Central memory CD8-positive, alpha-beta T cell (primary cell): ENCODE measurements around the gene CNPPD1.

ENCODE experiments used
- ATAC-seq: fragments of 150-1000 bp; cut with Tn5 transposase; replicated peaks from 2 replicates; pipeline ENCODE4 v1.10.0; 2022; ENCODE audit warnings: mild to moderate bottlenecking, moderate FRiP score, moderate number of reproducible peaks; ENCODE audit not compliant: poor library complexity, severe bottlenecking; ENCODE audit errors: extremely low read depth
- DNase-seq, 2 donors: peaks; one replicate each; pipeline ENCODE4 v3.0.0; 2021; ENCODE audit warnings: low spot score in 2 of 2
- H3K27ac Mint-ChIP-seq: one replicate; pipeline ENCODE4 v1.8.0; 2022; ENCODE audit warnings: low read depth, mild to moderate bottlenecking, moderate library complexity, mixed read lengths
- H3K27me3 Mint-ChIP-seq: one replicate; pipeline ENCODE4 v1.8.0; 2022; ENCODE audit warnings: mixed read lengths
- H3K36me3 Mint-ChIP-seq: one replicate; pipeline ENCODE4 v1.8.0; 2022; ENCODE audit warnings: mild to moderate bottlenecking, moderate library complexity, mixed read lengths; ENCODE audit not compliant: insufficient read depth
- H3K4me1 Mint-ChIP-seq: one replicate; pipeline ENCODE4 v1.8.0; 2022; ENCODE audit warnings: mixed read lengths
- H3K4me3 Mint-ChIP-seq: one replicate; pipeline ENCODE4 v1.8.0; 2022; ENCODE audit warnings: mild to moderate bottlenecking, moderate library complexity, mixed read lengths
- H3K9me3 Mint-ChIP-seq: one replicate; pipeline ENCODE4 v1.8.0; 2022; ENCODE audit warnings: mixed read lengths

The CNPPD1 gene

GRCh38 chr2:219176818-219177551 is at the start of gene CNPPD1:
TSS of gene CNPPD1 (minus strand) at chr2:219176925. CDS start at chr2:219176828, 97 bp downstream.
- ATAC-seq (peak; percentile 84), DNase-seq (peak; percentile 73 to 83)
- Mint-ChIP-seq H3K36me3 (peaks cover 50% of the 10 kb centered on the region), H3K27me3 (no peaks in the 10 kb centered on the region), H3K27ac (peak within 1 kb of the TSS; percentile 99), H3K4me3 (peak within 1 kb of the TSS; percentile 79), H3K4me1 (peaks cover 65% of the 10 kb centered on the region), H3K9me3 (no peaks in the 10 kb centered on the region)

DNA sequence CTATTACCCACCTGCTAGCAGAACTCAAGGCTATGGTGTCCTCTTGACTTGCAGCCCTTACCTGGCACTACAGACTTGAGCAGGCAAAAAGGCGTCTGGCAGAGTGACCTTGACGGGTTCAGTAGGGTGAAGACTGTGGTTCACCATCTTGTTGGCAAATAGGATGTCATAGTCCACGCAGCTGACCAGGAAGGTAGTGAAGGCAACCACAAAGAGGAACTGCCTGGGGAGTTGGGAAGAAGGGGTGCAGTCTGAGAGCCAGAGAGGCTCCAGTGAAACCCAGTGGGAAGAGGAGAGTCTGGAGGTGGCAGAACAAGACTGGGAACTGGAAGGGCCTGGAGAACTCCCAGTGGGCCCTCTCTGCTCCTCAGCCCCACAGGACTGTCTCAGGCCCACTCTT is 48.6 kb upstream of the CNPPD1 start:
- Mint-ChIP-seq H3K4me3 (no peak overlapping the region), H3K27ac (peak overlapping the region; percentile 13), H3K36me3 (peaks cover 43% of the 10 kb centered on the region), H3K27me3 (no peaks in the 10 kb centered on the region), H3K9me3 (no peaks in the 10 kb centered on the region), H3K4me1 (peaks cover 50% of the 10 kb centered on the region)
- DNase-seq (no peak), ATAC-seq (no peak)

- no peaks in the 10 kb centered on the region for H3K9me3 Mint-ChIP-seq
- no peak overlapping the region for H3K27ac Mint-ChIP-seq
- peaks cover 41% of the 10 kb centered on the region for H3K36me3 Mint-ChIP-seq
- no peak overlapping the region for H3K4me3 Mint-ChIP-seq
- peaks cover 39% of the 10 kb centered on the region for H3K4me1 Mint-ChIP-seq
- DNase-seq (no peak), ATAC-seq (no peak)
- no peaks in the 10 kb centered on the region for H3K27me3 Mint-ChIP-seq
These were observed 47.3 kb upstream of the CNPPD1 start for GRCh38 chr2:219223831-219224610.

DNA sequence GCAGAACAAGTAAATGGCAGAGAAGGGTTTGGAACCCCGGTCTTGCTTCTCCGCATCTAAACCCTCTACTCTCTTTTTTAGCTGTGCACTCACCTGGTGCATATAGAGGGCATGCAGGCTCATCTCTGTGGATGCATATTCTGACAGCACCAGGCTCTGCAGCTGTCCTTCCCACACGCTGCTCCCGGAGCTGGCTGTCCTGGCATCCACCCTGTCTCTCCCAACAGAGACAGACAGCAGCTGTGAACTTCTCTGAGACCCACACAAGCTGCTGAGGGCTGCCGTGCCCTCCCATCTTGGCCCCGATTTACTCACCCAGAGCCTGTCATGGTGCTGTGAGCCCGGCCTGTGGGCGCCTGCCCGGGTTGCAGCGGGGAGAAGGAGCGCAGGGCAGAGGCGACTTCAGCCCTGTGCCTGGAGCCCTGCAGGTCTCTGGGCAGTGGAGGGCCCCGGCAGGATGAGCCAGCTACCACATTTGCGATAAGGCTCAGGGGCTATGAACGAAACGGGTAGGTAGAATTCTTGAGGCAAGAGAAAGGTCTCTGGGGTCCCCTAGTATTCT is 45.3 kb upstream of the CNPPD1 start:
- H3K27me3 Mint-ChIP-seq: no peaks in the 10 kb centered on the region
- H3K9me3 Mint-ChIP-seq: no peaks in the 10 kb centered on the region
- H3K4me3 Mint-ChIP-seq: no peak overlapping the region
- H3K36me3 Mint-ChIP-seq: peaks cover 41% of the 10 kb centered on the region
- H3K27ac Mint-ChIP-seq: no peak overlapping the region
- no peak for ATAC-seq
- peaks cover 29% of the 10 kb centered on the region for H3K4me1 Mint-ChIP-seq
- DNase-seq: no peak

DNA sequence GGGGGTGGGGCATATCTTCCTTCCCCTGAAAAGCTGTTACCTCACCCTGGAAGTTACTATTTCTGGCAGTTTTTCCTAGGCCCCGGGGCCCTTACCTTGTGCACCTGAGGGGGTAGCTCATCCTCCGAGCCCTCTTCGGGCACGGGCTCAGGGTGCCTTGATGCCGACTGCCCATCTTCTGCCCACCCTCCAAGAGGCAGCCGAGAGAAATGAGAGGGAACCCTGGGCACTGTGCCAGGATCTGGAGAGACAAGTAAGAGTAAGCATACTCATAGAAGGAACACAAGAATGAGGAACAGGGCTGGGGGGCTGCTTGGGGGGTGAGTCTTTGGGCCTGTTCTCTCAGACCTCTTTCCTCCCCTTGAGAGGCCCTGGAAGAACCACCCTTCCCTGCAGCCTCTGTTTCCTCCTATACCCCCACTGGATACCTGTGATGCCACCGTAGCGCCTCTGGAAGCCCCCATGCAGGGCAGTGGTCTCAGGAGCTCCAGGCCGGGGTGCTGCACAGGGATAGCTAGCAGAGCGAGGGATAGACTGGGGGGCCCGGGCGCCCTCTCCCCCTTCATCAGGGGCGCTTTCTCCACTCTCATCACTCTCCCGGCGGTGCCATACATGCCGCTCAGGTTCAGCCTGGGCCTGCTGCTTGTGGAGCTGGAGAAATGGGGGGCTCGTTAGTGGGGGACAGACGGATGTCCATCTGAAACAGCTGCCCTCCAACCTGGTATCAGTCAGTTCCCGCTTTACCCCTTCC is 44.1 kb upstream of the CNPPD1 start:
- no peaks in the 10 kb centered on the region for H3K27me3 Mint-ChIP-seq
- peaks cover 23% of the 10 kb centered on the region for H3K4me1 Mint-ChIP-seq

DNA sequence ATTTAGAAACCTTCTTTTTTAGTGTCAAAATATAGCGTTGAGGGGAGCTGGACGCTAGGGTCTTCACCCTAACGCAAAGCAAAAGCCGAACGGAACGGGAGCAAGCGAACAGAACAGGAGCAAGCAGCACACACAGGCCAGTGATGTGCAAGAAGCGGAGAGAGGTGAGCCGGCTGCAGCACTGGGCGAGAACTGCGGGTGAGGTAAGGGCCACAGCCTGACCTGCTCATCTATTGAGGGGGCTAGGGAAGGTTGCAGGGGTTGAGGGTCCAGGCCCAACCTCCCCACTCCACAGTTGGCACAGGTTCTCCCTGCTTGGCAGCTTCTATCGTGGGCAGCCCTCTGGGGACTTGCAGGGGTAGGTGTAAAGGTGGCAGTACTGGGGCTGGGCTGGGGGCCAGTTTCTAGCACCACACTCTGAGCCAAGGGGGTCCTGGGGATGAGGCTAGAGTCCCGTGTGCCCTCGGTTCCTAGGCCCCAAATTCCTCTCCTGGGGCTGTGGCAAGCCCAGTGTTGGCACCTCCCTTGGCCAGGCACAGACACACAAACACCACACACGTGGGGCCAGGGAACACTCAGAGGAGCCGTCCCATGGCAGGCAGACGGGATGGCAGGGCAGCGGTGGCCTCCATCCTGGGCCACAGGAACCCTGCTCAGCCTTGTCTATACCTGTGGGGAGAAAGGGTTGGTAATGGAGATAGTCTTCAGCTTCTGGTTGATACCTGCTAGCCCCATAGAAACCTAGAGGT is 43.2 kb upstream of the CNPPD1 start:
- Mint-ChIP-seq H3K27ac (no peak overlapping the region), H3K4me1 (peaks cover 16% of the 10 kb centered on the region), H3K36me3 (peaks cover 36% of the 10 kb centered on the region), H3K4me3 (no peak overlapping the region), H3K9me3 (no peaks in the 10 kb centered on the region), H3K27me3 (no peaks in the 10 kb centered on the region)
- ATAC-seq (no peak), DNase-seq (no peak)

More for the DNA sequence above, 44.1 kb upstream of the CNPPD1 start:
- Mint-ChIP-seq H3K9me3 (no peaks in the 10 kb centered on the region), H3K36me3 (peaks cover 39% of the 10 kb centered on the region), H3K4me3 (no peak overlapping the region), H3K27ac (no peak overlapping the region)
- ATAC-seq (no peak), DNase-seq (no peak)

DNA sequence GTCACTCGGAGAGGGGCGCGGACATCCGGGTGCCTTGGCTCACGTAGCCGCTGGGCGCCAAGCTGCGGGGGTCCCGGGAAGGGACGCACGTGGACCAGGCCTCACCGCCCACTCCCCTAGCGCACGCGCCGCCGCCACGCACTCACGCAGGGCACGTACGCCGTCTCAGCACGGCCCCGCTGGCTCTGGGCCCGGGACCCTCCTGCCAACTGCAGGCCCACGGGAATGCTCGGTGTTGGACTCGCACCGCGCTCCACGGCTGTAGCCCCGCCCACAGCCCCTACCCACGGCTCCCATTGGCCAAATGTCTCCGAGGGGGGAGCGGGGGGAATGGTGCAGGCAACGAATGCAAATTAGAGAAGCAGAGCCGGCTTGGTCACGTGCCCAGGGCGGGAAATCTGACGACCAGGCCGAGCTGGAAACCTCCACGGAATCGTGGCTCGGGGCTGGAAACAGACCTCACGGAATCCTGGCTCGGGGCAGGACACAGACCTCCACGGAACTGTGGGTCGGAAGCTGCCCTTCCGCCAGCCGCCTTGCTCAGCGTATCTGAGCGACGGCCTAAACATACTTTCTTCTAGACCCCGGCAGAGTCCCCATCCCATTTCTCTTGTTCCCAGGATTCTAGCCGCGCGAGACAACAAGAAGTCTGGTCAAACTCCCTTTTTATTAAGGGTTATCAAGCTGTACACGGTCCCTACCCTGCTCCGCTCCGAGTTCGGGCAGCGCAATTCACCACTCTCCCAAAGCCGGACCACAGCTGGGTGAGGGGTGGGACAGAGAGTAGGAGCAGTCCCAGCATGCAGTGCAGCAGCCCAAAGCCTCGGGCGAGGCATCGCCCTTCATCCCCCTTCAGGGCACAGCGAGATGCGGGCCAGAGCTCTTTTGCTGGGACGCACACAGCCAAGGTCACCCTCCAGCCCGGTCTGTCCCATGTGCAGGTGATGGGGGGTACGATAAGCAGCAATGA is 42.3 kb upstream of the CNPPD1 start, which contains the start of gene ABCB6:
ABCB6 (minus strand) TSS at position 227 of the 970 bp plus-strand sequence. CDS start 285 bp downstream, outside the sequence.
- H3K27ac Mint-ChIP-seq: peak within 1 kb of the TSS; percentile 83
- peak; percentile 63 for ATAC-seq
- H3K4me3 Mint-ChIP-seq: peak within 1 kb of the TSS; percentile 79
- H3K27me3 Mint-ChIP-seq: no peaks in the 10 kb centered on the region
- H3K9me3 Mint-ChIP-seq: no peaks in the 10 kb centered on the region
- peaks cover 37% of the 10 kb centered on the region for H3K36me3 Mint-ChIP-seq
- DNase-seq: peak; percentile 60 to 63
- peaks cover 13% of the 10 kb centered on the region for H3K4me1 Mint-ChIP-seq

DNA sequence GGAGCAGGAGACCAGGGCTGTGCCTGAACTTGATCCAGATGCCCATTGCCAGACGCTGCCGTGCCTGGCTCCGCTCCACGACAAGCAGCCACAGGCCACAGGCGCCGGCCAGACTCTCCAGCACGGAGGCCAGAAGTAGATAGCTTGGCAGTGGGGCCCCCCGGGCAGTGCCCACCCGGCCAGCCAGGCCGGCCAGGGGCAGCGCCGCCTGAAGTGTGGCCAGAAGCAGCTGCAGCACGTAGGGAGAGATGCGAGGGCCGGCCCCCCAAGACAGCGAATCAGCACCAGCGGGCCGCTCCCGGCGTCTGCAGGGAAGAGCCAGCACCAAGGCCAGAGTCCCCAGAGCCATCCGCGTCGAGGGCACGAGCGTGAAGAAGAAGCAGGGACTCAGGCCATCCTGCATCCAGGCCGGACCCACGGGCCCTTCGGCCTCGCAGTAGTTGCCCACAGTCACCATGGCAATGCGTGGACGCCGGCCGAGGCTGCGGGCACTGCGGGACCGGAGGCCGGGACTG is 41.5 kb upstream of the CNPPD1 start:
- Mint-ChIP-seq H3K4me1 (peaks cover 13% of the 10 kb centered on the region), H3K27ac (peak overlapping the region; percentile 83), H3K9me3 (no peaks in the 10 kb centered on the region), H3K27me3 (no peaks in the 10 kb centered on the region), H3K4me3 (peak overlapping the region; percentile 79), H3K36me3 (peaks cover 32% of the 10 kb centered on the region)
- ATAC-seq: peak; percentile 53
- DNase-seq: no peak

- ATAC-seq: no peak
- no peaks in the 10 kb centered on the region for H3K27me3 Mint-ChIP-seq
- no peaks in the 10 kb centered on the region for H3K9me3 Mint-ChIP-seq
- peaks cover 22% of the 10 kb centered on the region for H3K36me3 Mint-ChIP-seq
- peaks cover 10% of the 10 kb centered on the region for H3K4me1 Mint-ChIP-seq
- no peak overlapping the region for H3K27ac Mint-ChIP-seq
- peak overlapping the region; percentile 7 for H3K4me3 Mint-ChIP-seq
- no peak for DNase-seq
These were observed 39.8 kb upstream of the CNPPD1 start for GRCh38 chr2:219216535-219216915.

DNA sequence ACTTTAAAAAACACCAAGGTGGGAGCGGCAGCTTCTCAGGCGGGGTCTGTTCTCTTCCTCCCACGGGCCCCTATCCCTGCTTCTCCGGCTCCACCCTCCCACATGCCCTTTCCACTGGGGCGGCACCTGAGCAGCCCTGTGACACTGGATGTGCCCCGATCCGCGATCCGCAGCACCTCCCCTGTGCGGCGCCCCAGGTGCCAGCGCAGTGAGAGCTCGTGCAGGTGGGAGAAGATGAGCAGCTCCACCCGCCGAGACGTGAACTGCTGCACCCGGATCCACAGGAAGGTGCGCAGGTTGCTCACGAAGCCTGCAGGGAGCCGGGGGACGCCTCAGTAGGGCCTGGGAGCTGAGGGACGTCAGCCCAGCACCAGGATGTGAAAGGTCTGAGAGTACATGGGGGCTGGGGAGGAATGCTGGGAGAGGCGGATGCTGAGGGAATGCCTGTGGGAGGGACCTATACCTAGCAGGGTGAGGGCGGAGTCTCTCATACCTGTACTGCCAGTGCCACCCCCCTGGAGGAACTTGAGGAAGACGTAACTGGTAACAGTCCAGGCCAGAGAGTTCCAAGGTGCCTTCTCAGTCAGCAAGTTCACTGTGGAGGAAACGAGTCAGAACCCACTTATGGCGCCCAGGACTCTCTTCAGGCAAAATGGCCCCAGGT is 39.3 kb upstream of the CNPPD1 start:
- Mint-ChIP-seq H3K9me3 (no peaks in the 10 kb centered on the region), H3K27ac (no peak overlapping the region), H3K4me3 (no peak overlapping the region), H3K4me1 (peaks cover 12% of the 10 kb centered on the region), H3K36me3 (peaks cover 24% of the 10 kb centered on the region), H3K27me3 (no peaks in the 10 kb centered on the region)
- ATAC-seq (no peak), DNase-seq (no peak)
